Caco-2 (cell line): ENCODE measurements around the gene P2RX6. TPM values are rescaled to one million over a fixed set of nuclear protein-coding genes. Genes with fewer than 3 reads are reported as not detected.

Experiments
- BruUV-seq: library from RNA; stranded (reverse); fragments of 400-500 nt; replicated peaks from 2 replicates; lab custom pipeline; 2021; lab: Mats Ljungman, UMichigan
- CTCF ChIA-PET: fragments of 300-600 bp; sonication (Branson Sonifier 250); formaldehyde crosslinking; loops from one replicate; lab custom pipeline; 2022; ENCODE audit warnings: antibody characterized with exemption; lab: Charles Lee
- POLR2A ChIA-PET: fragments of 300-600 bp; sonication (Branson Sonifier 250); formaldehyde crosslinking; loops from one replicate; lab custom pipeline; 2022; ENCODE audit warnings: antibody characterized with exemption; lab: Charles Lee
- DNase-seq, 2 experiments: peaks; one replicate each; pipeline versions ENCODE4 v3.0.0 to v3.0.0-alpha.2; 2020 to 2022
- H3K27me3 ChIP-seq: replicated peaks from 2 replicates; pipeline ENCODE4 v1.6.0; 2011; ENCODE audit warnings: low read length; ENCODE audit not compliant: control insufficient read depth, insufficient read depth
- H3K36me3 ChIP-seq: 2 replicates; pipeline ENCODE4 v1.5.1; 2011; ENCODE audit warnings: low read length; ENCODE audit not compliant: control insufficient read depth, insufficient read depth
- H3K4me1 ChIP-seq: fragments of 250-450 bp; sonication (Bioruptor Pico); 2 replicates; pipeline ENCODE4 v1.5.1; 2020; ENCODE audit warnings: mild to moderate bottlenecking
- H3K4me3 ChIP-seq: 2 replicates; pipeline ENCODE4 v1.5.1; 2011; ENCODE audit warnings: low read depth, mild to moderate bottlenecking, control low read depth, low read length
- H3K9me3 ChIP-seq: fragments of 250-450 bp; sonication (Bioruptor Pico); 2 replicates; pipeline ENCODE4 v1.5.1; 2020; ENCODE audit warnings: mild to moderate bottlenecking, moderate library complexity
- H3K27ac Mint-ChIP-seq: one replicate; pipeline ENCODE4 v1.8.0; 2022; ENCODE audit warnings: mixed read lengths; ENCODE audit not compliant: unreplicated experiment
- H3K27me3 Mint-ChIP-seq: one replicate; pipeline ENCODE4 v1.8.0; 2022; ENCODE audit warnings: mixed read lengths; ENCODE audit not compliant: insufficient read depth, unreplicated experiment
- H3K36me3 Mint-ChIP-seq: one replicate; pipeline ENCODE4 v1.8.0; 2022; ENCODE audit warnings: mild to moderate bottlenecking, mixed read lengths; ENCODE audit not compliant: insufficient read depth, unreplicated experiment
- H3K4me1 Mint-ChIP-seq: one replicate; pipeline ENCODE4 v1.8.0; 2022; ENCODE audit warnings: low read depth, mixed read lengths; ENCODE audit not compliant: unreplicated experiment
- H3K4me3 Mint-ChIP-seq: one replicate; pipeline ENCODE4 v1.8.0; 2022; ENCODE audit warnings: mild to moderate bottlenecking, moderate library complexity, mixed read lengths; ENCODE audit not compliant: unreplicated experiment
- H3K9me3 Mint-ChIP-seq: one replicate; pipeline ENCODE4 v1.8.0; 2022; ENCODE audit warnings: mixed read lengths; ENCODE audit not compliant: unreplicated experiment
- intact Hi-C: fragments of 100-400 bp; cut with micrococcal nuclease; formaldehyde crosslinking; loops from one replicate; pipeline ENCODE4 v1.10.0; 2022; ENCODE audit not compliant: unreplicated experiment
- total RNA-seq: library from RNA; stranded (reverse); gene quantifications from 2 replicates; pipeline ENCODE4 v1.2.3, GENCODE V29; 2022
- TF ChIP-seq, protein P1 (sequence below), 2 experiments: fragments of 200-600 bp in 1 of 2; IDR thresholded peaks; 1 replicate in 1 of 2; 2 replicates in 1 of 2; pipeline versions ENCODE4 v1.5.1 to v1.8.0; 2011 to 2022; ENCODE audit warnings: antibody characterized with exemption in 1 of 2, control low read depth in 1 of 2, inconsistent platforms in 1 of 2, low read depth in 1 of 2, low read length in 1 of 2, mild to moderate bottlenecking in 1 of 2, moderate library complexity in 1 of 2; ENCODE audit not compliant: insufficient read depth in 1 of 2, severe bottlenecking in 1 of 2, unreplicated experiment in 1 of 2

Gene P2RX6
- total RNA-seq, 1 experiment from 2014 or later = 0.11 TPM

GRCh38 chr22:20990184-20991180 lies 24.5 kb upstream of the P2RX6 start:
- CTCF ChIA-PET = interaction anchor here (1.2 to 1.5 kb wide), 2 partner anchors 74 to 105 kb away, joined by 3 read pairs; partner anchors contain the start of gene CRKL
- no TSS peak for BruUV-seq
- no peaks in the 10 kb centered on the region for H3K9me3 ChIP-seq

DNA sequence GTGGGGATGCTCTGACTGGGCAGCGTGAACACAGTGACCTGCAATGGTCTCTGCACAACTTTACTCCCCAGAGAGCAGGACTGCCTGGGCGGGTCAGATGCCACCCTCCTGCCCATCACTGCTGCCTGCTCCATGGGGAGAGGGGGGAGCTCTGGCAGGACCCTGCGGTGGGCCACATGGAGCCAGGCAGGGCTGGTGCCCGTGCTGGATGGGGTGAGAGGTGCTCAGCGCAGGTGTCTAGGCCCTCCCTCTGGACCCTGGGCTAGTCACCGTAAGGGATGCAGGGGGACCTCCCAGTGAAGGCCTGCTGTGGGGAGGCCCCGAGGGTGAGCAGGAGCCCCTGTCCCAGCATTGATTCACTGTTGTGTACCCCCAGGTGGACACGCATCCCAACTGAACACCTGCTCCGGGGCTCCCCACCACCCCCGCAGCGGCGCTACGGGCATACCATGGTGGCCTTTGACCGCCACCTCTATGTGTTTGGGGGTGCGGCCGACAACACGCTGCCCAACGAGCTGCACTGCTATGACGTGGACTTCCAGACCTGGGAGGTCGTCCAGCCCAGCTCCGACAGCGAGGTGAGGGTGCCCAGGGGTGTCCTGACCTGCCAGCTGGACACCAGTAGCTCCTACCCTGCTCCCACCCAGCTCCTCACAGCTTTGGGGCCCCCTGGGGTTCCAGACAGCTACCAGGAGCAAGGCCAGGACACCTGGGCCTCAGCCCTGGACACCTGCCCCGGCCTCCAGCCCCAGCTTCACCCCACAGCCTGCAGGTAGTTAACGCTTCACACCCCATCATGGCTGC lies 23.5 kb upstream of the P2RX6 start:
- Histone ChIP-seq H3K27me3 (no peaks in the 10 kb centered on the region), H3K36me3 (no peaks in the 10 kb centered on the region; the same call in 1 of the 2 replicates), H3K4me1 (no peaks in the 10 kb centered on the region), H3K4me3 (no peak overlapping the region), H3K9me3 (no peaks in the 10 kb centered on the region)
- POLR2A ChIA-PET = interaction anchor here (0.5 kb wide), 1 partner anchor 675 kb away, joined by 4 read pairs; no protein-coding TSS in a partner anchor
- Mint-ChIP-seq H3K9me3 (no peaks in the 10 kb centered on the region), H3K4me3 (no peak overlapping the region), H3K27me3 (no peaks in the 10 kb centered on the region), H3K27ac (no peak overlapping the region), H3K36me3 (peaks cover 28% of the 10 kb centered on the region), H3K4me1 (no peaks in the 10 kb centered on the region)
- DNase-seq = no peak
- CTCF ChIA-PET = interaction anchor here (1.2 kb wide), 1 partner anchor 74 kb away, joined by 3 read pairs; the partner anchor contains the start of gene CRKL
- no TSS peak for BruUV-seq
- TF ChIP-seq, protein P1, sequence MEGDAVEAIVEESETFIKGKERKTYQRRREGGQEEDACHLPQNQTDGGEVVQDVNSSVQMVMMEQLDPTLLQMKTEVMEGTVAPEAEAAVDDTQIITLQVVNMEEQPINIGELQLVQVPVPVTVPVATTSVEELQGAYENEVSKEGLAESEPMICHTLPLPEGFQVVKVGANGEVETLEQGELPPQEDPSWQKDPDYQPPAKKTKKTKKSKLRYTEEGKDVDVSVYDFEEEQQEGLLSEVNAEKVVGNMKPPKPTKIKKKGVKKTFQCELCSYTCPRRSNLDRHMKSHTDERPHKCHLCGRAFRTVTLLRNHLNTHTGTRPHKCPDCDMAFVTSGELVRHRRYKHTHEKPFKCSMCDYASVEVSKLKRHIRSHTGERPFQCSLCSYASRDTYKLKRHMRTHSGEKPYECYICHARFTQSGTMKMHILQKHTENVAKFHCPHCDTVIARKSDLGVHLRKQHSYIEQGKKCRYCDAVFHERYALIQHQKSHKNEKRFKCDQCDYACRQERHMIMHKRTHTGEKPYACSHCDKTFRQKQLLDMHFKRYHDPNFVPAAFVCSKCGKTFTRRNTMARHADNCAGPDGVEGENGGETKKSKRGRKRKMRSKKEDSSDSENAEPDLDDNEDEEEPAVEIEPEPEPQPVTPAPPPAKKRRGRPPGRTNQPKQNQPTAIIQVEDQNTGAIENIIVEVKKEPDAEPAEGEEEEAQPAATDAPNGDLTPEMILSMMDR (IDR thresholded peaks at IDR 0.05; ENCODE audit: insufficient read depth in 1 of 2, low read depth in 1 of 2, low read length in 1 of 2, severe bottlenecking in 1 of 2, unreplicated experiment in 1 of 2) = no peak
- intact Hi-C loops = no loop called here

More at GRCh38 chr22:20990184-20991180, 24.5 kb upstream of the P2RX6 start:
- no peaks in the 10 kb centered on the region for H3K27me3 ChIP-seq
- POLR2A ChIA-PET = no interaction called here
- H3K4me1 ChIP-seq = no peaks in the 10 kb centered on the region
- Mint-ChIP-seq H3K4me3 (no peak overlapping the region), H3K4me1 (no peaks in the 10 kb centered on the region), H3K9me3 (no peaks in the 10 kb centered on the region), H3K36me3 (peaks cover 20% of the 10 kb centered on the region), H3K27me3 (no peaks in the 10 kb centered on the region), H3K27ac (no peak overlapping the region)
- no peak overlapping the region for H3K4me3 ChIP-seq
- TF ChIP-seq, protein P1 (IDR thresholded peaks at IDR 0.05; ENCODE audit: insufficient read depth in 1 of 2, low read depth in 1 of 2, low read length in 1 of 2, severe bottlenecking in 1 of 2, unreplicated experiment in 1 of 2) = no peak
- intact Hi-C loops = no loop called here
- DNase-seq = no peak
- no peaks in the 10 kb centered on the region; the same call in 1 of the 2 replicates for H3K36me3 ChIP-seq

GRCh38 chr22:20992056-20992442 lies 22.9 kb upstream of the P2RX6 start:
- Histone ChIP-seq H3K9me3 (no peaks in the 10 kb centered on the region), H3K4me3 (no peak overlapping the region), H3K4me1 (no peaks in the 10 kb centered on the region), H3K36me3 (no peaks in the 10 kb centered on the region; the same call in 1 of the 2 replicates), H3K27me3 (no peaks in the 10 kb centered on the region)
- no peaks in the 10 kb centered on the region for H3K9me3 Mint-ChIP-seq
- no peak for DNase-seq
- BruUV-seq = no TSS peak
- H3K27ac Mint-ChIP-seq = no peak overlapping the region
- peaks cover 32% of the 10 kb centered on the region for H3K36me3 Mint-ChIP-seq
- no peaks in the 10 kb centered on the region for H3K4me1 Mint-ChIP-seq
- TF ChIP-seq, protein P1 (IDR thresholded peaks at IDR 0.05; ENCODE audit: insufficient read depth in 1 of 2, low read depth in 1 of 2, low read length in 1 of 2, severe bottlenecking in 1 of 2, unreplicated experiment in 1 of 2) = no peak
- POLR2A ChIA-PET = no interaction called here
- no peak overlapping the region for H3K4me3 Mint-ChIP-seq
- CTCF ChIA-PET = no interaction called here
- no peaks in the 10 kb centered on the region for H3K27me3 Mint-ChIP-seq
- intact Hi-C loops = no loop called here
